GM20431 (cell line): ENCODE measurements around the gene MARCHF6.
"Not testable (repeated sequence)": the region's sequence is repeated elsewhere in the genome, so short reads cannot be mapped to it uniquely, and the experiment has no call there.

Source experiments
- in situ Hi-C: fragments of 300-500 bp; cut with MseI, MboI; formaldehyde crosslinking; loops from one replicate; pipeline ENCODE4 v1.15.0; 2020; ENCODE audit warnings: low sequenced_read_pairs; ENCODE audit not compliant: unreplicated experiment

The MARCHF6 gene

GRCh38 chr5:10353241-10354047 is at the start of gene MARCHF6:
TSS of gene MARCHF6 (plus strand) at chr5:10353695. CDS start at chr5:10353899, 204 bp downstream.
- in situ Hi-C loops, result no loop called here

GRCh38 chr5:10303699-10304170 is 49.8 kb upstream of the MARCHF6 start:
- in situ Hi-C loops, result no loop called here

- in situ Hi-C loops, result no loop called here
These were observed 48.6 kb upstream of the MARCHF6 start for GRCh38 chr5:10304932-10305331.

- in situ Hi-C loops, result no loop called here
These were observed 47.4 kb upstream of the MARCHF6 start for GRCh38 chr5:10306114-10306513.

GRCh38 chr5:10306806-10307205 is 46.7 kb upstream of the MARCHF6 start:
- in situ Hi-C loops, result no loop called here

- in situ Hi-C loops, result no loop called here
These were observed 46.0 kb upstream of the MARCHF6 start, which contains the start of gene CMBL for GRCh38 chr5:10307206-10308148. TSS of gene CMBL (minus strand) at chr5:10307902. CDS start at chr5:10290762, 17,140 bp downstream.

- in situ Hi-C loops, result no loop called here
These were observed 44.7 kb upstream of the MARCHF6 start for GRCh38 chr5:10308844-10309243.

- in situ Hi-C loops, result no loop called here
These were observed 43.3 kb upstream of the MARCHF6 start for GRCh38 chr5:10310066-10310779.

GRCh38 chr5:10310835-10311570 is 42.5 kb upstream of the MARCHF6 start:
- in situ Hi-C loops, result not testable (repeated sequence)

GRCh38 chr5:10311595-10312425 is 41.7 kb upstream of the MARCHF6 start:
- in situ Hi-C loops, result no loop called here

- in situ Hi-C loops, result no loop called here
These were observed 38.3 kb upstream of the MARCHF6 start for GRCh38 chr5:10315201-10315600.

GRCh38 chr5:10315824-10316509 is 37.5 kb upstream of the MARCHF6 start:
- in situ Hi-C loops, result no loop called here

- in situ Hi-C loops, result no loop called here
These were observed 35.4 kb upstream of the MARCHF6 start for GRCh38 chr5:10317825-10318682.

- in situ Hi-C loops, result no loop called here
These were observed 34.2 kb upstream of the MARCHF6 start for GRCh38 chr5:10319202-10319851.

- in situ Hi-C loops, result no loop called here
These were observed 32.7 kb upstream of the MARCHF6 start for GRCh38 chr5:10320793-10321192.

GRCh38 chr5:10321882-10322281 is 31.6 kb upstream of the MARCHF6 start:
- in situ Hi-C loops, result no loop called here
